ENCODE data around the gene ENTREP3. TPM values are rescaled to one million over a fixed set of nuclear protein-coding genes. Genes with fewer than 3 reads are reported as not detected.
"Not testable (repeated sequence)": the region's sequence is repeated elsewhere in the genome, so short reads cannot be mapped to it uniquely, and the experiment has no call there.

ENTREP3 gene
- total RNA-seq, 1 donor from 2014 or later: 45.1 TPM

GRCh38 chr1:155253208-155253607 lies 2.1 kb downstream of the ENTREP3 start:
- Mint-ChIP-seq H3K27me3 (no peaks in the 10 kb centered on the region), H3K27ac (peak overlapping the region; percentile 46), H3K9me3 (no peaks in the 10 kb centered on the region), H3K4me1 (peaks cover 26% of the 10 kb centered on the region), H3K36me3 (ENCODE audit: low read depth) (peaks cover 23% of the 10 kb centered on the region), H3K4me3 (peak overlapping the region; percentile 85)
- DNase-seq: no peak
- intact Hi-C loops (cut with micrococcal nuclease): no loop called here

GRCh38 chr1:155251566-155251965 lies 3.7 kb downstream of the ENTREP3 start:
- H3K9me3 Mint-ChIP-seq: no peaks in the 10 kb centered on the region
- no peak overlapping the region for H3K4me3 Mint-ChIP-seq

GRCh38 chr1:155250633-155251449 lies 4.4 kb downstream of the ENTREP3 start:
- Mint-ChIP-seq H3K27ac (no peak overlapping the region), H3K27me3 (no peaks in the 10 kb centered on the region)
- peak; percentile 99 for DNase-seq

More at GRCh38 chr1:155251566-155251965, 3.7 kb downstream of the ENTREP3 start:
- intact Hi-C loops (cut with micrococcal nuclease): loop anchor here (2.0 kb wide), 3 partner anchors 21 to 341 kb away; partner anchors contain the start of genes CLK2 and FDPS
- Mint-ChIP-seq H3K27me3 (no peaks in the 10 kb centered on the region), H3K27ac (no peak overlapping the region), H3K4me1 (peaks cover 25% of the 10 kb centered on the region), H3K36me3 (ENCODE audit: low read depth) (peaks cover 13% of the 10 kb centered on the region)
- no peak for DNase-seq

GRCh38 chr1:155250246-155250632 lies 5.0 kb downstream of the ENTREP3 start:
- Mint-ChIP-seq H3K27me3 (no peaks in the 10 kb centered on the region), H3K9me3 (no peaks in the 10 kb centered on the region), H3K27ac (peak overlapping the region; percentile 22), H3K4me1 (peaks cover 32% of the 10 kb centered on the region), H3K36me3 (ENCODE audit: low read depth) (peaks cover 18% of the 10 kb centered on the region), H3K4me3 (peak overlapping the region; percentile 77)
- intact Hi-C loops (cut with micrococcal nuclease): loop anchor here (1.0 to 2.0 kb wide), 4 partner anchors 23 to 343 kb away; partner anchors contain the start of genes CLK2 and FDPS
- no peak for DNase-seq

More at GRCh38 chr1:155250633-155251449, 4.4 kb downstream of the ENTREP3 start:
- Mint-ChIP-seq H3K9me3 (no peaks in the 10 kb centered on the region), H3K4me1 (peaks cover 32% of the 10 kb centered on the region), H3K4me3 (peak overlapping the region; percentile 58), H3K36me3 (ENCODE audit: low read depth) (peaks cover 16% of the 10 kb centered on the region)
- intact Hi-C loops (cut with micrococcal nuclease): loop anchor here (1.0 to 2.0 kb wide), 4 partner anchors 22 to 342 kb away; partner anchors contain the start of genes CLK2 and FDPS

- Mint-ChIP-seq H3K36me3 (ENCODE audit: low read depth) (peaks cover 18% of the 10 kb centered on the region), H3K27ac (no peak overlapping the region), H3K9me3 (peaks cover 4% of the 10 kb centered on the region), H3K27me3 (peaks cover 3% of the 10 kb centered on the region), H3K4me1 (peaks cover 31% of the 10 kb centered on the region), H3K4me3 (no peak overlapping the region)
- intact Hi-C loops (cut with micrococcal nuclease): no loop called here
- DNase-seq: no peak
Measured at GRCh38 chr1:155247667-155248553, 7.4 kb downstream of the ENTREP3 start.

- intact Hi-C loops (cut with micrococcal nuclease); H3K27me3 Mint-ChIP-seq; H3K9me3 Mint-ChIP-seq; DNase-seq; H3K27ac Mint-ChIP-seq; H3K4me3 Mint-ChIP-seq: not testable (repeated sequence)
- peaks cover 37% of the 10 kb centered on the region for H3K4me1 Mint-ChIP-seq
- H3K36me3 Mint-ChIP-seq (ENCODE audit: low read depth): peaks cover 15% of the 10 kb centered on the region
Measured at GRCh38 chr1:155246796-155247195, 8.5 kb downstream of the ENTREP3 start.

GRCh38 chr1:155245163-155245524 lies 10.1 kb downstream of the ENTREP3 start:
- Mint-ChIP-seq H3K36me3 (ENCODE audit: low read depth) (peaks cover 15% of the 10 kb centered on the region), H3K27ac (peak overlapping the region; percentile 96), H3K9me3 (peaks cover 4% of the 10 kb centered on the region), H3K4me1 (peaks cover 49% of the 10 kb centered on the region), H3K27me3 (peaks cover 3% of the 10 kb centered on the region), H3K4me3 (peak overlapping the region; percentile 81)
- DNase-seq: no peak
- intact Hi-C loops (cut with micrococcal nuclease): loop anchor here (2.0 kb wide), 1 partner anchor 36 kb away; the partner anchor contains the start of gene MTX1

- peak overlapping the region; percentile 81 for H3K4me3 Mint-ChIP-seq
- peak overlapping the region; percentile 96 for H3K27ac Mint-ChIP-seq
- peak; percentile 99 for DNase-seq
- peaks cover 4% of the 10 kb centered on the region for H3K9me3 Mint-ChIP-seq
- peaks cover 3% of the 10 kb centered on the region for H3K27me3 Mint-ChIP-seq
- H3K4me1 Mint-ChIP-seq: peaks cover 49% of the 10 kb centered on the region
- peaks cover 15% of the 10 kb centered on the region for H3K36me3 Mint-ChIP-seq (ENCODE audit: low read depth)
- intact Hi-C loops (cut with micrococcal nuclease): loop anchor here (1.0 to 2.0 kb wide), 4 partner anchors 17 to 36 kb away; partner anchors contain the start of genes HCN3, MTX1 and SCAMP3
Measured at GRCh38 chr1:155244368-155245162, 10.7 kb downstream of the ENTREP3 start.

- H3K9me3 Mint-ChIP-seq: peaks cover 4% of the 10 kb centered on the region
- peaks cover 49% of the 10 kb centered on the region for H3K4me1 Mint-ChIP-seq
- H3K27me3 Mint-ChIP-seq: peaks cover 3% of the 10 kb centered on the region
- H3K4me3 Mint-ChIP-seq: peak overlapping the region; percentile 81
- H3K27ac Mint-ChIP-seq: peak overlapping the region; percentile 92
- intact Hi-C loops (cut with micrococcal nuclease): no loop called here
- no peak for DNase-seq
- peaks cover 17% of the 10 kb centered on the region for H3K36me3 Mint-ChIP-seq (ENCODE audit: low read depth)
Measured at GRCh38 chr1:155242805-155243358, 12.4 kb downstream of the ENTREP3 start.

GRCh38 chr1:155241841-155242264 lies 13.4 kb downstream of the ENTREP3 start:
- peak overlapping the region; percentile 89 for H3K4me3 Mint-ChIP-seq
- peaks cover 4% of the 10 kb centered on the region for H3K9me3 Mint-ChIP-seq
- peak overlapping the region; percentile 85 for H3K27ac Mint-ChIP-seq
- H3K4me1 Mint-ChIP-seq: peaks cover 49% of the 10 kb centered on the region
- H3K36me3 Mint-ChIP-seq (ENCODE audit: low read depth): peaks cover 19% of the 10 kb centered on the region
- H3K27me3 Mint-ChIP-seq: peaks cover 3% of the 10 kb centered on the region
- peak; percentile 67 for DNase-seq
- intact Hi-C loops (cut with micrococcal nuclease): loop anchor here (2.0 kb wide), 1 partner anchor 23 kb away; no protein-coding TSS in a partner anchor

GRCh38 chr1:155241069-155241679 lies 14.1 kb downstream of the ENTREP3 start:
- DNase-seq: peak; percentile 93
- Mint-ChIP-seq H3K27me3 (peaks cover 3% of the 10 kb centered on the region), H3K9me3 (peaks cover 4% of the 10 kb centered on the region), H3K36me3 (ENCODE audit: low read depth) (peaks cover 21% of the 10 kb centered on the region), H3K27ac (peak overlapping the region; percentile 85), H3K4me3 (peak overlapping the region; percentile 89), H3K4me1 (peaks cover 47% of the 10 kb centered on the region)
- intact Hi-C loops (cut with micrococcal nuclease): loop anchor here (2.0 kb wide), 1 partner anchor 22 kb away; no protein-coding TSS in a partner anchor

- intact Hi-C loops (cut with micrococcal nuclease): no loop called here
- Mint-ChIP-seq H3K4me1 (peaks cover 24% of the 10 kb centered on the region), H3K4me3 (no peak overlapping the region), H3K27ac (no peak overlapping the region), H3K36me3 (ENCODE audit: low read depth) (peaks cover 20% of the 10 kb centered on the region), H3K27me3 (no peaks in the 10 kb centered on the region), H3K9me3 (no peaks in the 10 kb centered on the region)
- DNase-seq: no peak
Measured at GRCh38 chr1:155236451-155236850, 18.8 kb downstream of the ENTREP3 start.
